ENCODE results near the gene ZNF2. TPM values are rescaled to one million over a fixed set of nuclear protein-coding genes. Genes with fewer than 3 reads are reported as not detected.

ZNF2 gene
- 1 to 10 TPM; 5.8 to 6.6 TPM for total RNA-seq

- POLR2A ChIA-PET = interaction anchor here (0.6 to 1.8 kb wide), 7 partner anchors 9 to 238 kb away, joined by 3 to 8 read pairs (median 4); partner anchors contain the start of genes MAL and MRPS5
- peak; percentile 98 for ATAC-seq (ENCODE audit: low read depth)
- H3K36me3 Mint-ChIP-seq = peaks cover 12% of the 10 kb centered on the region
Measured at GRCh38 chr2:95165371-95166064, at the start of gene ZNF2. Gene ZNF2, plus strand, starts transcription at chr2:95165809. Its CDS starts 10,418 bp downstream, at chr2:95176227.

GRCh38 chr2:95121093-95121406 lies 44.6 kb upstream of the ZNF2 start:
- H3K4me1 Mint-ChIP-seq = peaks cover 41% of the 10 kb centered on the region
- H3K27ac Mint-ChIP-seq = peak overlapping the region; percentile 93
- H3K4me3 Mint-ChIP-seq = peak overlapping the region; percentile 94
- peaks cover 12% of the 10 kb centered on the region for H3K36me3 Mint-ChIP-seq
- DNase-seq (no peak), ATAC-seq (ENCODE audit: low read depth) (no peak)
- no peaks in the 10 kb centered on the region for H3K27me3 Mint-ChIP-seq
- peaks cover 1% of the 10 kb centered on the region for H3K9me3 Mint-ChIP-seq
- POLR2A ChIA-PET = interaction anchor here (0.5 to 3.9 kb wide), 9 partner anchors 38 to 99 kb away, joined by 3 to 16 read pairs (median 8); partner anchors contain the start of genes MAL, ZNF2 and ZNF514

More at GRCh38 chr2:95165371-95166064, at the start of gene ZNF2:
- H3K9me3 Mint-ChIP-seq = peaks cover 3% of the 10 kb centered on the region
- H3K4me1 Mint-ChIP-seq = peaks cover 18% of the 10 kb centered on the region
- peak; percentile 94 for DNase-seq
- peak within 1 kb of the TSS; percentile 90 for H3K27ac Mint-ChIP-seq
- H3K27me3 Mint-ChIP-seq = no peaks in the 10 kb centered on the region
- peak within 1 kb of the TSS; percentile 99 for H3K4me3 Mint-ChIP-seq

- peaks cover 5% of the 10 kb centered on the region for H3K9me3 Mint-ChIP-seq
- ATAC-seq (ENCODE audit: low read depth) (peak; percentile 88), DNase-seq (peak; percentile 94)
- H3K27me3 Mint-ChIP-seq = no peaks in the 10 kb centered on the region
- peaks cover 12% of the 10 kb centered on the region for H3K36me3 Mint-ChIP-seq
- H3K4me3 Mint-ChIP-seq = peak within 1 kb of the TSS; percentile 94
- POLR2A ChIA-PET = interaction anchor here (0.5 to 3.9 kb wide), 11 partner anchors 9 to 100 kb away, joined by 3 to 16 read pairs (median 6); partner anchors contain the start of genes MAL, ZNF2 and ZNF514
- H3K27ac Mint-ChIP-seq = peak within 1 kb of the TSS; percentile 93
- H3K4me1 Mint-ChIP-seq = peaks cover 41% of the 10 kb centered on the region
Measured at GRCh38 chr2:95121407-95122196, 44.0 kb upstream of the ZNF2 start, which contains the start of gene MRPS5. Gene MRPS5, minus strand, starts transcription at chr2:95121808. Its CDS starts 17 bp downstream, at chr2:95121791.

- ATAC-seq (ENCODE audit: low read depth) (no peak), DNase-seq (no peak)
- peak overlapping the region; percentile 93 for H3K27ac Mint-ChIP-seq
- H3K36me3 Mint-ChIP-seq = peaks cover 11% of the 10 kb centered on the region
- H3K4me3 Mint-ChIP-seq = peak overlapping the region; percentile 94
- H3K9me3 Mint-ChIP-seq = peaks cover 5% of the 10 kb centered on the region
- no peaks in the 10 kb centered on the region for H3K27me3 Mint-ChIP-seq
- POLR2A ChIA-PET = interaction anchor here (0.6 to 3.9 kb wide), 8 partner anchors 10 to 100 kb away, joined by 3 to 16 read pairs (median 6); partner anchors contain the start of genes MAL and ZNF514
- H3K4me1 Mint-ChIP-seq = peaks cover 40% of the 10 kb centered on the region
Measured at GRCh38 chr2:95122197-95122551, 43.4 kb upstream of the ZNF2 start.

- H3K27me3 Mint-ChIP-seq = no peaks in the 10 kb centered on the region
- POLR2A ChIA-PET = no interaction called here
- no peak for ATAC-seq (ENCODE audit: low read depth)
- H3K4me1 Mint-ChIP-seq = no peaks in the 10 kb centered on the region
- no peak for DNase-seq
- peaks cover 18% of the 10 kb centered on the region for H3K9me3 Mint-ChIP-seq
- H3K36me3 Mint-ChIP-seq = peaks cover 8% of the 10 kb centered on the region
- H3K27ac Mint-ChIP-seq = no peak overlapping the region
- H3K4me3 Mint-ChIP-seq = no peak overlapping the region
Measured at GRCh38 chr2:95138702-95139101, 26.9 kb upstream of the ZNF2 start.

- POLR2A ChIA-PET = no interaction called here
- no peaks in the 10 kb centered on the region for H3K4me1 Mint-ChIP-seq
- H3K27me3 Mint-ChIP-seq = no peaks in the 10 kb centered on the region
- no peak for ATAC-seq (ENCODE audit: low read depth)
- no peak overlapping the region for H3K27ac Mint-ChIP-seq
- peaks cover 43% of the 10 kb centered on the region for H3K9me3 Mint-ChIP-seq
- DNase-seq = no peak
- H3K36me3 Mint-ChIP-seq = peaks cover 30% of the 10 kb centered on the region
- H3K4me3 Mint-ChIP-seq = no peak overlapping the region
Measured at GRCh38 chr2:95143838-95144237, 21.8 kb upstream of the ZNF2 start.

GRCh38 chr2:95149397-95149984 lies 16.1 kb upstream of the ZNF2 start:
- Mint-ChIP-seq H3K9me3 (peaks cover 59% of the 10 kb centered on the region), H3K27ac (no peak overlapping the region), H3K4me1 (no peaks in the 10 kb centered on the region), H3K4me3 (no peak overlapping the region), H3K27me3 (no peaks in the 10 kb centered on the region), H3K36me3 (peaks cover 73% of the 10 kb centered on the region)
- POLR2A ChIA-PET = no interaction called here
- DNase-seq (no peak), ATAC-seq (ENCODE audit: low read depth) (no peak)

- POLR2A ChIA-PET = interaction anchor here (2.1 kb wide), 1 partner anchor 37 kb away, joined by 16 read pairs; the partner anchor contains the start of gene MRPS5
Measured at GRCh38 chr2:95158441-95158840, 7.2 kb upstream of the ZNF2 start.

GRCh38 chr2:95158891-95159619 lies 6.6 kb upstream of the ZNF2 start:
- DNase-seq (peak; percentile 66), ATAC-seq (ENCODE audit: low read depth) (peak; percentile 69)
- H3K4me3 Mint-ChIP-seq = peak overlapping the region; percentile 87
- POLR2A ChIA-PET = interaction anchor here (0.7 to 2.1 kb wide), 4 partner anchors 38 to 136 kb away, joined by 3 to 16 read pairs (median 4); partner anchors contain the start of gene MRPS5
- H3K27ac Mint-ChIP-seq = peak overlapping the region; percentile 74
- no peaks in the 10 kb centered on the region for H3K27me3 Mint-ChIP-seq
- peaks cover 33% of the 10 kb centered on the region for H3K36me3 Mint-ChIP-seq
- H3K4me1 Mint-ChIP-seq = peaks cover 7% of the 10 kb centered on the region
- peaks cover 10% of the 10 kb centered on the region for H3K9me3 Mint-ChIP-seq

More at GRCh38 chr2:95158441-95158840, 7.2 kb upstream of the ZNF2 start:
- no peak for DNase-seq
- H3K27me3 Mint-ChIP-seq = no peaks in the 10 kb centered on the region
- H3K4me1 Mint-ChIP-seq = peaks cover 5% of the 10 kb centered on the region
- no peak for ATAC-seq (ENCODE audit: low read depth)
- H3K9me3 Mint-ChIP-seq = peaks cover 14% of the 10 kb centered on the region
- H3K36me3 Mint-ChIP-seq = peaks cover 39% of the 10 kb centered on the region
- H3K27ac Mint-ChIP-seq = no peak overlapping the region
- H3K4me3 Mint-ChIP-seq = peak overlapping the region; percentile 87

- Mint-ChIP-seq H3K4me3 (peak within 1 kb of the TSS; percentile 88), H3K4me1 (peaks cover 12% of the 10 kb centered on the region), H3K27me3 (no peaks in the 10 kb centered on the region), H3K9me3 (peaks cover 7% of the 10 kb centered on the region), H3K27ac (peak within 1 kb of the TSS; percentile 89), H3K36me3 (peaks cover 29% of the 10 kb centered on the region)
- DNase-seq = peak; percentile 84
- ATAC-seq (ENCODE audit: low read depth) = peak; percentile 93
- POLR2A ChIA-PET = interaction anchor here (1.1 to 2.1 kb wide), 3 partner anchors 38 to 137 kb away, joined by 3 to 16 read pairs (median 4); partner anchors contain the start of gene MRPS5
Measured at GRCh38 chr2:95159690-95160449, 5.7 kb upstream of the ZNF2 start, which contains the start of gene ZNF514. Gene ZNF514, minus strand, starts transcription at chr2:95159848. Its CDS starts 6,595 bp downstream, at chr2:95153253.

- H3K27ac Mint-ChIP-seq = peak overlapping the region; percentile 90
- peak; percentile 2 for ATAC-seq (ENCODE audit: low read depth)
Measured at GRCh38 chr2:95165030-95165370, 609 bp upstream of the ZNF2 start.

More at GRCh38 chr2:95165030-95165370, 609 bp upstream of the ZNF2 start:
- H3K27me3 Mint-ChIP-seq = no peaks in the 10 kb centered on the region
- POLR2A ChIA-PET = interaction anchor here (0.8 to 1.8 kb wide), 6 partner anchors 9 to 239 kb away, joined by 3 to 8 read pairs (median 5); partner anchors contain the start of gene MRPS5
- no peak for DNase-seq
- H3K4me3 Mint-ChIP-seq = peak overlapping the region; percentile 99
- peaks cover 12% of the 10 kb centered on the region for H3K36me3 Mint-ChIP-seq
- peaks cover 20% of the 10 kb centered on the region for H3K4me1 Mint-ChIP-seq
- peaks cover 3% of the 10 kb centered on the region for H3K9me3 Mint-ChIP-seq

Measured in activated naive CD8-positive, alpha-beta T cell treated with anti-CD3 and anti-CD28 coated beads, Interleukin-2, amount 10 ng/mL, durations not matched to agents 7 days and 5 days (primary cell).